ENCODE data around the gene SELENOF.

GRCh38 chr1:86940599-86940998 is 26.7 kb upstream of the SELENOF start:
- TF ChIP-seq, protein P1, sequence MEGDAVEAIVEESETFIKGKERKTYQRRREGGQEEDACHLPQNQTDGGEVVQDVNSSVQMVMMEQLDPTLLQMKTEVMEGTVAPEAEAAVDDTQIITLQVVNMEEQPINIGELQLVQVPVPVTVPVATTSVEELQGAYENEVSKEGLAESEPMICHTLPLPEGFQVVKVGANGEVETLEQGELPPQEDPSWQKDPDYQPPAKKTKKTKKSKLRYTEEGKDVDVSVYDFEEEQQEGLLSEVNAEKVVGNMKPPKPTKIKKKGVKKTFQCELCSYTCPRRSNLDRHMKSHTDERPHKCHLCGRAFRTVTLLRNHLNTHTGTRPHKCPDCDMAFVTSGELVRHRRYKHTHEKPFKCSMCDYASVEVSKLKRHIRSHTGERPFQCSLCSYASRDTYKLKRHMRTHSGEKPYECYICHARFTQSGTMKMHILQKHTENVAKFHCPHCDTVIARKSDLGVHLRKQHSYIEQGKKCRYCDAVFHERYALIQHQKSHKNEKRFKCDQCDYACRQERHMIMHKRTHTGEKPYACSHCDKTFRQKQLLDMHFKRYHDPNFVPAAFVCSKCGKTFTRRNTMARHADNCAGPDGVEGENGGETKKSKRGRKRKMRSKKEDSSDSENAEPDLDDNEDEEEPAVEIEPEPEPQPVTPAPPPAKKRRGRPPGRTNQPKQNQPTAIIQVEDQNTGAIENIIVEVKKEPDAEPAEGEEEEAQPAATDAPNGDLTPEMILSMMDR (conservative IDR thresholded peaks at IDR 0.05; ENCODE audit: low read length) = no peak
- no peak for TF ChIP-seq EZH2phosphoT487 (IDR thresholded peaks at IDR 0.05; ENCODE audit: borderline replicate concordance, low read depth, low read length)
